SK-N-SH (cell line): ENCODE data around the gene ZNG1A.
"Not testable (repeated sequence)": the region's sequence is repeated elsewhere in the genome, so short reads cannot be mapped to it uniquely, and the experiment has no call there.

Source experiments
- CHD2 ChIP-seq: fragments of 150-350 bp; IDR thresholded peaks from 2 replicates; pipeline ENCODE4 v1.6.1; 2018; ENCODE audit warnings: low read length; ENCODE audit not compliant: partially characterized antibody
- CTCF ChIP-seq: fragments of 200-600 bp; sonication (generic); IDR thresholded peaks from 2 replicates; pipeline ENCODE4 v1.6.1; 2017; ENCODE audit warnings: antibody characterized with exemption, mild to moderate bottlenecking, moderate library complexity
- GABPA ChIP-seq: IDR thresholded peaks from 2 replicates; pipeline ENCODE4 v1.4.0; 2012; ENCODE audit warnings: low read depth, mild to moderate bottlenecking
- JUND ChIP-seq: IDR thresholded peaks from 2 replicates; pipeline ENCODE4 v1.4.0; 2012
- MAX ChIP-seq: IDR thresholded peaks from 2 replicates; pipeline ENCODE4 v1.4.0; 2012; ENCODE audit warnings: low read depth
- POLR2AphosphoS5 ChIP-seq: IDR thresholded peaks from 2 replicates; pipeline ENCODE4 v1.6.1; 2012; ENCODE audit warnings: low read depth, low read length
- RCOR1 ChIP-seq: fragments of 150-350 bp; IDR thresholded peaks from 2 replicates; pipeline ENCODE4 v1.6.1; 2017; ENCODE audit warnings: antibody characterized with exemption, low read length
- REST ChIP-seq: IDR thresholded peaks from 2 replicates; pipeline ENCODE4 v1.6.1; 2012; ENCODE audit warnings: mild to moderate bottlenecking, low read depth, low read length, moderate library complexity
- RFX5 ChIP-seq: IDR thresholded peaks from 2 replicates; pipeline ENCODE4 v1.6.1; 2012; ENCODE audit warnings: mild to moderate bottlenecking, improper control_type of control experiment, low read length
- SIN3A ChIP-seq: IDR thresholded peaks from 2 replicates; pipeline ENCODE4 v1.6.1; 2012; ENCODE audit warnings: low read depth, mild to moderate bottlenecking, low read length, moderate library complexity, borderline replicate concordance
- TEAD4 ChIP-seq: IDR thresholded peaks from 2 replicates; pipeline ENCODE4 v1.4.0; 2012; ENCODE audit warnings: mild to moderate bottlenecking, borderline replicate concordance; ENCODE audit not compliant: insufficient read depth
- USF1 ChIP-seq: IDR thresholded peaks from 2 replicates; pipeline ENCODE4 v1.4.0; 2012; ENCODE audit warnings: low read depth, borderline replicate concordance
- USF2 ChIP-seq: fragments of 150-350 bp; IDR thresholded peaks from 2 replicates; pipeline ENCODE4 v1.6.1; 2017; ENCODE audit warnings: antibody characterized with exemption, low read length, low read depth, borderline replicate concordance

GRCh38 chr9:90851-91250 lies 88.0 kb downstream of the ZNG1A start:
- TF ChIP-seq MAX, USF1, CTCF, GABPA, JUND, SIN3A, POLR2AphosphoS5, RFX5, TEAD4, CHD2, REST, RCOR1, USF2: not testable (repeated sequence)
